Measurements from ENCODE around the gene BTBD9.

The BTBD9 gene

GRCh38 chr6:38221251-38221650, 418.5 kb downstream of the BTBD9 start:
- no peak for DNase-seq

DNA sequence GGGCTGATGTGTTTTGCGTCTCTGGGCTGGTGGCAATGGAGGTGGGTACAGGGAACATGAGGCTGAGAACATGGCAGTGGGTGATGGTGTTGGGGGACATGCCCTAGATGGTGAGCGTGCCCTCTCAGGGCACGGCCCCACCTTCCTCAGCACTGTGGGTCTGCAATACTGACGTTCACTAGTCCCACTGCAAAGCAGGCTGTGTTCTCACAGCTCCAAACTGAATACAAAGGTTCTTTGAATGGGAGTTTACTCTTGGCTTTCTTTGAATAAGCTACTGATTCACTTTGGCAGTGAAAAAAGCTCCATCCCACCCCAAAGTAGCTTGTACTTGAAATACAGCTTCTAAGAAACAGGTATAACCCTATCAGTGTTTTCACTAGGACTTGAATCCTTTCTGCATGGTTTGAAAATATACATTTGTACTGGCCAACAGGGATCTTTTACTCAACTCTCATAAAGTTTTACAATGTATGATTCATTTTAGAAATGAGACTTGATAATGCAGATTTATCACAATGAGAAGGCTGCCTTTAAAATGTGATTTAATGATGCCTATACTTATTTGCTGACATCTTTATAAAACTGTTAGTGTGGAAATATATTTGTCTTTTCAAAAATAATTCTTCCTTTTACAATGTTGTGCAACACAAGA, 419.5 kb downstream of the BTBD9 start:
- no peak for DNase-seq

DNA sequence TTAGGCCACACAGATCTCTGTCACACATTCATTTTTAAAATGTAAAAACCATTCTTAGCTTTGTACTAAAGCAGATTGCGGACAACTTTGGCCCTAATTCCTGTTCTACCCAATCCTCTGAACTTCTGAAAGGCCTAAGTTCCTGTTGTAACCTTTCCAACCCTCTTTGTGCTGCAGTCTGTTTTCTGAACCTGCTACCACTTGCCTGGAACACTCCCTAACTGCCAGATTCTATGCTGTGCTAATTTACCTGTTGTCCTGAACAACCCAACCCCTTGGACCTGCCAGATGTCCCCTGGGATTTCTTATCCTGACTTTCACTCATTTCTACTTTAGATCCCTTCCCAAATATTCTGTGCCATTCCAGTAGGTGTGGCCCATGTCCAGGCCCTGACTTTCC, 421.5 kb downstream of the BTBD9 start:
- DNase-seq, result no peak

- no peak for DNase-seq
Measured at GRCh38 chr6:38216451-38216850, 423.3 kb downstream of the BTBD9 start.

DNA sequence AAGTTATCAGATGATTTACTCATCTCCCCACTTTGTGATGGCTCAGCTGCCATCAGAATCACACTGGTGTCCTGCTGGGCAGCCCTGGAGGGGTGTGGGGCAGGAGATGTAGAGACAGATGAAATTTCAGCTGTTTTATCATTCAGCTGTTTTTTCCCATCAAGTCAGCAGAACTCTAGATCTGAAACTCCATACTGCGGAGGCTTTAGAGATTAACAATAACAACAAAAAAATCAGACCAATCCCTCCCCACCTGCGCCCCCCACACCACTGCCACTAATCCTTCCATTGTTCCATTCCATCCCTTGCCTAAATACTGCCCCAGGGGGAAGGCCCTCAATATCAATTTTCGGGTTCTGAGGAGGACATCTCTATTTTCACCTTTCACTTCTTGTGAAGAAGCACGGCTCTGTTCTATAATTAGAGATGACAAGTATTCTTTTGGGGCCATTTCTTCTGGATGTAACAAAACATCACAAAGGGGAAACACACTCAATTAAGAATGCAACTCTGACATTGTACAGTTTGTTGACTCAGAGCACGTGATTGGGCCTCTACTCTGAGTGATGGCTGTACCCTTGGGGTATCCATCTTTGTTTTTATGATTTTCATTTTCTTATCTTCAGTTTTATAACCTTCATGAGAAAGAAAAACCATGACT, 423.9 kb downstream of the BTBD9 start:
- DNase-seq, result no peak

GRCh38 chr6:38215225-38215624, 424.5 kb downstream of the BTBD9 start:
- DNase-seq, result peak; percentile 27

- DNase-seq, result no peak
Measured at GRCh38 chr6:38214159-38214558, 425.6 kb downstream of the BTBD9 start.

GRCh38 chr6:38213251-38213658, 426.5 kb downstream of the BTBD9 start:
- no peak for DNase-seq

GRCh38 chr6:38212579-38212978, 427.1 kb downstream of the BTBD9 start:
- DNase-seq, result peak; percentile 90

DNA sequence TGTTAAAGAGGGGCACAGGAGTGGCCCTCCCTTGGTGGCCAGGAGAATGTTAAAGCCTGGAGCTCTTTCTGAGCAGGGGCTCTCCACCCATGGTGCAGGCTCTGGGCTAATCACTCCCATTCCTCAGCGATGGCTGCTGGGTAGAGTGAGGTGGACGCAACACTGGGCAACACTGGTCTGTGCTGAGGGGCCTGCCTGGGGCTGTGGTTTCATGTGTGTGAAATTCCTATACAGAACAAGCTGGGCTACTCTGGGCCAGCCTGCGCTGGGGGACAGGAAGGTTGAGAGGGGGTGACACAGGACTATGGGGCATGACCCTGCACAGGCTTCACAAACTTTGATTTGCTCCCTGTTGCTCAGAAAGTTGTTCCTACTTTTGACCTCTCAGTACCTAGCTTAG, 427.6 kb downstream of the BTBD9 start:
- no peak for DNase-seq

GRCh38 chr6:38209371-38210260, 430.1 kb downstream of the BTBD9 start:
- no peak for DNase-seq

GRCh38 chr6:38208028-38208427, 431.7 kb downstream of the BTBD9 start:
- DNase-seq, result no peak

- no peak for DNase-seq
Measured at GRCh38 chr6:38207375-38207774, 432.4 kb downstream of the BTBD9 start.

- no peak for DNase-seq
Measured at GRCh38 chr6:38198219-38198618, 441.5 kb downstream of the BTBD9 start.

DNA sequence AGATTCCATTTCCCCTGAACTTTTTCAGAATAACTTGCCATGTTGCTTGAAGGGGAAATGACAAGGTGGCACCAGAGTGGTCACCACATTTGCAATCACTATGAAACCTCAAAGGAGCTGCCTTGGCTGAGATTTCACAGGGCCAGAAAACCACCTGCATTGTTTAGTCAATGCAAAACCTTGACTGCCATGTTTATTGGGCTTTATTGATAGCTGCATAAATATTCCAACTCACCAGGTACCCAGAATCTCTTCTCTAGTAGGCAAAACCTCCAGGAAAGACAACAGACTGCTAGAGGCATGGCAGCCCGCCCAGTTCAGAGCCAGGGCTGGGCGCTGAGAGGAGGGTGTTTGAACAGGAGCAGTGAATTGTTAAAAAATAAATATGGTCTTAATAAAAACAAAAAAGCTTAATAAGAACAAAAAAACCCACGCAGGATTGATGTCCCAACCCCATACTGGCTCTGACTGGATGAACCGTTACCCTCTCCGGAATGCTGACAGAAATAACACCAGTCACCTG, 444.6 kb downstream of the BTBD9 start:
- DNase-seq, result no peak

DNA sequence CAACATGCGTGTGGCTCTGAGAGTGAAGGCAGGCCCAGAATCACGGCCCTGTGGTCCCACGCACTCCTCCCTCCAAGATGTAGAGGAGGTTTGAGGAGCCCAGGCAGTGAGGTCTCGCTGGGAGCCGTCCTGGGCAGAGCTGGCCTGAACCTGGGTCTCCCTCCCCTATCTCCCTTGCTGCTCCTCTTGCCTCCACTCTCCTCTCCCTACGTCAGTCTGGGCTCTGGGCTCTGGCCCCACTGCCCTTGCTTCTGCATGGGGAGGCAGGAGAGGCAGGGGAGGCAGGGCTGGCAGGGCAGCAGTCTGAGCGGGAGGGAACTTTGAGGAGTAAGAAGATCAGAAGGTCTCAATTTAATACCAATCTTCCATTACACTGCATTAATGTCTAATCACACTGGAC, 445.1 kb downstream of the BTBD9 start:
- DNase-seq, result no peak

DNA sequence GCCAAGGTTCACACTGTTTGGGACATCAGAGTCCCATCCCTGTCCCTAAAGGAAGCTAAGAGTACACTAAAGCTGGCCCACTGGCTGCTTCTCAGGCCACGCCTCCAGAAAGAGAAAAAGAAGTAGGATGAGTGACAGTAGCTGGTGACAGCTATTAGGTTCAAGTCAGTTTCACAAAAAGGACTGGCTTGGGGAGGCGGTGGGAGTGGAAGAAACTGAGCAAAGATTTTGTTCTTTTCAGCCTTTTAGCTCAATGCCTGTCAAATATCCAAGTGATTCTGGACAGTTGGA, 445.5 kb downstream of the BTBD9 start:
- no peak for DNase-seq

DNA sequence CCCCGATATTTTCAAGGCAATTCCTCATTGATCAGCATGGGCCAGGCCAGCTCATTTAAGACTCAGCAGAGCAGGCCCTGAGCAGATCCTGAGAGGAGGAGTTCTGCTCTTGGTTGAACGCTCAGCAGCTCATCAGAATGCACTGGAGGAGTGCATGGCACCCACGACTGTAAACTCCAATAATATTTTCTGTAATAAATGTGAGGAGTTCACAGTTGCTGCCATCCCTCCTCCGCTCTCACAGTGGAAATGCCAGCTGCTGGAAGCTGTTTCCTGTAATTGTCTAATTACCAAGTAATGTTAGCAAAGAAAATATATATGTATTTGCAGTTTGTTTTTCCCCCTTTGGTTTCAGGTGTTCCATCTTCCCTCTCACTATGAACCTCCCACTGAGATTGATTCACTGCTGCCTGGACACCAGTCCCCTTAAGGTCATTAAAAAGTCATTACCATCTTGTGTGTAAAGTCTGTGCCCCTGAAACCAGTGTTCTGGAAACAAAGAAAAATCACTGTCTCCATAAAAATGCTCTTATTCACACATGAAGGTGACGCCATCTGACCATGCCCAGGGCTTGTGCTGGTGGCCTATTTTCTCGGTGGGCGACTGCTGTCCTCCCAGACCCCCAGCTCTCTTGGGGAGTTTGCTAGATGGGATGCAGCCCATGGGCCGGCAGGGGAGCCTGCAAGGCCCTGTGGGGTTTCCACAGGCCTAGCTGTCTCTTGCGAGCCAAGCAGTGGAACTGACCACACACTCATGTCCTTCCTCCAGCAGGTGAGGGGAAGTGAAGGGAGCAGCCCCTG, 446.0 kb downstream of the BTBD9 start:
- DNase-seq, result no peak

- no peak for DNase-seq
Measured at GRCh38 chr6:38193051-38193450, 446.7 kb downstream of the BTBD9 start.

DNA sequence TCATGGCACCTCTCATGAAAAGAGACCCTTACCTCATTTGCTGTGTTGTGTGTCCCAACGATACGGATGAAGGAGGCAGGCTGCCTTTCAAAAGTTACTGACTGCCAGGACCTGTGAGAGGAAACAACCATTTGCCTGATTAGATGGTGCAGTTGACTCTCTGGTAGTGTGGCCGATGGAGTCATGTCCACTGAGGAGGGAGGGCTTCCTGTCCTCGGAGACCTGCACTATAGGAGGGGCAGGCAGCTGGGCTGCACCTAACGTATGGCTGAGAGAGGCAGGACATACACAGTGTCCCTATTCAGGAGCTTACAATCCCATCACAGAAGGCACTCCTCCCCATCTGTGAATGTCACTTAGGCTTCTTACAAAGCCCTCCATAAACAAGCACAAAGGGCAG, 447.2 kb downstream of the BTBD9 start:
- no peak for DNase-seq

DNA sequence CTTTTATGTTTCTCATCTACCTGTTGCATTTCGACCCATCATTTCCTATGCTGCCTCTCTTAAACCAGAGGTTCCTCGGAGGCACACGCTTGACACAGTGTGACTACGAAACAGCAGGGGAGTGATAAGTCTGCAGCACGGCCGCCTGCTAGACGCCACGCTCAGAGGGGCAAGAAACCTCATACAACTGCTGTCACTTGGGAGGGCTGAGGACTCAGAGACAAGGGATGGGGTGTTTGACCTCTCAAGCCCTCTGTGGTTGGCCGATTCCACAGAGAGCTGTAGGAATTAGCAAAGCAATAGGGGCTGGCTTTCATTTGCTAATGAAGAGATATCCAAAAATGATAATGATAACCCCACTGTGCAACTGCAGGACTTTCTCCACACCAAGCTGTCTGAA, 447.7 kb downstream of the BTBD9 start:
- DNase-seq, result no peak

DNA sequence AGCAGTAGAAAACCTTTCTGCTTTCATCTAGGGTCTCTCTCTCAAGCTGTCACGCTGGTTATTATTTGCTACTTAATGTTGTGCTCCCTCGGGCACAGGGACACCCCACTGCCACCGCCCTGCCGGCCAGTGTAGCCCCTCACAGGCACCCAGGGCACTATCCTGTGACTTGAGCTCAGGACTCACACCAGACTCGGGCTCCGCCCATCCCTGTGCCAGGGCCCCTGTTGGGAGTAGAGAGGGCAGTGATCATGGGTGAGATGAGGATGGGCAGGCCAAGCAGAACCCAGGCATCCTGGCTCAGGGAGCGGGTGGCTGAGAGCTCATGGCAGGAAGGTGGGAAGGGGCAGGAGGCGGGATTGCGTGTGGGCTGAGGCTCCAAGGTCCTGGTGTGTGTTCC, 448.3 kb downstream of the BTBD9 start:
- DNase-seq, result no peak

Data from NCI-H774 (cell line).